ENCODE results near the gene RPS5.

Gene RPS5

DNA sequence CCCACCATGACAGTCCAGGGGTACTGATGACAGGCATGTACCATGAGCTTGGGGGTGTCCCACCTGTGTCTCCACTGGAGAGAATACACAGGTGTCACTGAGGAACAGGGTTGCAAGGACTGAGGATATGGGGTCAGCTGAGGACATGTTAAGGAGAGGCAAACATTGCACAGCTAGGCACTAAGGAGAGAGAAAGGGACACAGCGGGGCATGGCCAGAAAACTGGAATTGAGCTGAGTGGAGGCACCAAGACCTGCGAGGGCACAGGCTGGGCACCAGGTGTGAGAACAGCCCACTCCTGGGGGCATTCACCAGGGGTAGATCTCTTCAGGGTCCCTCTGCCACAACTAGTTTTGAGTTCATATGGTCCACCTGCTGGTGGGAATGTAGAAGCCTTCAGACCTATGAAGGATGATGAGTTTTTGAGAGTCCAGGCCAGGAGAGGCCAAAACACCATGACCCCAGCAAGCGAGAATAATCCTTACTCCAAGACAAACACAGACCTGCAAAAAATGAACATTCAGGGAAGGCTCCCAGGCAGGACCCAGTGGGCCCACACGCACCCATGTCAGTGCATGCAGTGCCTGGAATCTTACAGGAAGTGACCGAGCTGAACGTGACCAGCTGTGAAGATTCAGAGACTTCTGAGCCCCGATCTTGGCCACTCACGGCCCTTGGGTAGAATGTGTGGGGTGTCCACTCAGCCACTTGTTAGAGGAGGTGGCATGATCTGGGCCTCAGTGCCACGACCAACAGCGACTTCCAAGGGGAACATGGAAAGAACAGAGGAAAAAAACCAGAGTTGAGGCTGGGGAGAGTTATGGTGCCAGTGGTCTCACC, 20.0 kb downstream of the RPS5 start:
- Histone ChIP-seq H3K27me3 (ENCODE audit: insufficient read depth, low read length) (no peaks in the 10 kb centered on the region), H3K9ac (ENCODE audit: low read length) (peak overlapping the region; percentile 87), H3F3A (ENCODE audit: insufficient read depth, low read length) (0 out of 2 replicates have a peak, but pooled peaks cover 5% of the 10 kb centered on the region)

DNA sequence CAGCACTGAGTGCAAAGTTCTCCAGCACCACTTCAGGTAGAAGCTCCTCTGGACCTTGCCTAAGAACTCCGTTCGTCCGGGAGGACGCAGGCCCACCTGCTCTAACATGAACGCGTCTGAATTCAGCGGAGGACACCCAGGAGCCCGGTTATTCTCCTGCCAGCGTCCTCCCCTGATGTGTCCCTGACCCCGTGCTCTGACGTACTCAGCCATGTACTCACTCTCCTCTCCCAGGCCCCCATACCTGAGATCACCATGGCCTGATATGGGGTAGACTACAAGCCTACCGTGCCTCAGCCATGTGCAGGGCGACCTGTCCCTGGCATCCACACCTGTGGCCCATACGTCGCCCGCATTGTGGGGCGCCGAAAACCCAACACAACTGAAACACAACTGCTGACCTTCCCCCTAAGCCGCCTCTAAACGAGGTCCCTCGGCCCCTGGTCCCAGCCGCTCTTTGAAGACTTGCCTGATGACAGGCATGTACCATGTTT, 20.6 kb downstream of the RPS5 start:
- Histone ChIP-seq H3K4me3 (ENCODE audit: low read depth, low read length, poor library complexity, severe bottlenecking) (peak overlapping the region; percentile 90), H3K4me2 (ENCODE audit: low read length) (peak overlapping the region; percentile 98), H3K27ac (ENCODE audit: low read depth, low read length, poor library complexity, severe bottlenecking) (peak overlapping the region; percentile 44), H3K27me3 (ENCODE audit: insufficient read depth, low read length) (no peaks in the 10 kb centered on the region), H3K79me2 (ENCODE audit: insufficient read depth, low read length) (no peaks in the 10 kb centered on the region), H4K20me1 (ENCODE audit: insufficient read depth, low read length) (no peaks in the 10 kb centered on the region), H3K9me3 (ENCODE audit: low read length) (no peaks in the 10 kb centered on the region), H3K36me3 (ENCODE audit: insufficient read depth, low read length) (no peaks in the 10 kb centered on the region), H3K9me2 (ENCODE audit: low read depth, low read length) (no peaks in the 10 kb centered on the region), H3K9ac (ENCODE audit: low read length) (peak overlapping the region; percentile 87), H2AFZ (ENCODE audit: low read length) (no peak overlapping the region), H3K4me1 (ENCODE audit: insufficient read depth, low read length, severe bottlenecking) (peaks cover 23% of the 10 kb centered on the region), H3F3A (ENCODE audit: insufficient read depth, low read length) (0 out of 2 replicates have a peak, but pooled peaks cover 5% of the 10 kb centered on the region)
- no peak for TF ChIP-seq CTCF (IDR thresholded peaks at IDR 0.05; ENCODE audit: low read length)
- TF ChIP-seq EZH2 (IDR thresholded peaks at IDR 0.05; ENCODE audit: borderline replicate concordance, low read length), result no peak

More for the DNA sequence above, 20.0 kb downstream of the RPS5 start:
- H3K27ac ChIP-seq (ENCODE audit: low read depth, low read length, poor library complexity, severe bottlenecking), result no peak overlapping the region
- H3K4me1 ChIP-seq (ENCODE audit: insufficient read depth, low read length, severe bottlenecking), result peaks cover 27% of the 10 kb centered on the region
- no peaks in the 10 kb centered on the region for H3K79me2 ChIP-seq (ENCODE audit: insufficient read depth, low read length)
- TF ChIP-seq EZH2 (IDR thresholded peaks at IDR 0.05; ENCODE audit: borderline replicate concordance, low read length), result no peak
- no peak for TF ChIP-seq CTCF (IDR thresholded peaks at IDR 0.05; ENCODE audit: low read length)
- peak overlapping the region; percentile 90 for H3K4me3 ChIP-seq (ENCODE audit: low read depth, low read length, poor library complexity, severe bottlenecking)
- H3K36me3 ChIP-seq (ENCODE audit: insufficient read depth, low read length), result no peaks in the 10 kb centered on the region
- no peaks in the 10 kb centered on the region for H4K20me1 ChIP-seq (ENCODE audit: insufficient read depth, low read length)
- no peaks in the 10 kb centered on the region for H3K9me2 ChIP-seq (ENCODE audit: low read depth, low read length)
- no peaks in the 10 kb centered on the region for H3K9me3 ChIP-seq (ENCODE audit: low read length)
- peak overlapping the region; percentile 98 for H3K4me2 ChIP-seq (ENCODE audit: low read length)
- no peak overlapping the region for H2AFZ ChIP-seq (ENCODE audit: low read length)

DNA sequence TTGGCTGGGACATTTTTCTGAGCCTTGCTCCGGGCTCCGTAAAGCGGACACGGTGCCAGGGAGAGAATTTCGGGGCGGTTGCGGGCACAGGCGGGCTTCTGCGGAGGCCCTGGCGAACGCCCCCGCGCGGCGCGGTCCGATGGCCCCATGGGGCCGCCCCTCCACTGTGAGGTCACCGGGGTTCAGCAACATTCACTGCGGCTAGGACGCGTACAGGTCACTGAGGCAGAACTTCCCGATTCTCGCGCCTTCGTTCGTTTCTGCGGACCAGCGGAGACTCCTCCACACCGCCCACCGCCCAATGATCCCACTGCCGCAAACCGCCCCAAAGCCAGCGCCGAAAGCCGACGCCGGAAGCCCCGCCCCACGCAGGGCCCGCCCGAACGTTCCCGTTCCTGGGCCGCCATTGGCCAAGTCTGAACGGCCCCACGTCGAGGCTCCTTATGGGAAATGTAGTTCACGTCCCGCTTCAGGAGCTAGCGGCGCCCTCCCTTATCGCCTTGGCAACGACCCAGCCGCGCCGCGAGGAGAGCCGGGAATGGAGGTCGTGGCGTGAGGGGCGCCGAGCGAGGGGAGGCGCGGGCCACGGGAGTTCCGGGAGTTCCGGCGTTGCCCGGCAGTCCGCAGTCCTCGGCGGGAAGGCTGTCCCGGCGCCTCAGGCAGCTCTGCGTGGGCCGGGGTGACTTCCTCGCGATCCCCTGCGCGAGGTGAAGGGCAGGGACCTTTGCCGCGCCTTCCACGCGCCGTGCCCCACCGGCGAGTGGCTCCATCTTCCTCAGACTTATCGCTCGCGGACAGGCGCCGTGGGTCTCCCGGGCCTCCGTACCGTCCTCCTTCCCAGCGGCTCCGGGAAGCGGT, 21.3 kb downstream of the RPS5 start, which contains the start of gene ZNF584:
ZNF584 (plus strand) TSS at position 498 of the 858 bp plus-strand sequence. CDS start 499 bp downstream, outside the sequence.
- Histone ChIP-seq H4K20me1 (ENCODE audit: insufficient read depth, low read length) (no peaks in the 10 kb centered on the region), H3K27ac (ENCODE audit: low read depth, low read length, poor library complexity, severe bottlenecking) (peak within 1 kb of the TSS; percentile 44)

More for the DNA sequence above, 21.3 kb downstream of the RPS5 start, which contains the start of gene ZNF584:
- no peaks in the 10 kb centered on the region for H3K79me2 ChIP-seq (ENCODE audit: insufficient read depth, low read length)
- H3K36me3 ChIP-seq (ENCODE audit: insufficient read depth, low read length), result no peaks in the 10 kb centered on the region
- TF ChIP-seq CTCF (IDR thresholded peaks at IDR 0.05; ENCODE audit: low read length), result peak; percentile 36
- no peak for TF ChIP-seq EZH2 (IDR thresholded peaks at IDR 0.05; ENCODE audit: borderline replicate concordance, low read length)
- H3K4me2 ChIP-seq (ENCODE audit: low read length), result peak within 1 kb of the TSS; percentile 98
- H3K4me3 ChIP-seq (ENCODE audit: low read depth, low read length, poor library complexity, severe bottlenecking), result peak within 1 kb of the TSS; percentile 90
- H2AFZ ChIP-seq (ENCODE audit: low read length), result no peak within 1 kb of the TSS
- no peaks in the 10 kb centered on the region for H3K9me3 ChIP-seq (ENCODE audit: low read length)
- no peaks in the 10 kb centered on the region for H3K9me2 ChIP-seq (ENCODE audit: low read depth, low read length)
- no peaks in the 10 kb centered on the region for H3K27me3 ChIP-seq (ENCODE audit: insufficient read depth, low read length)
- H3K9ac ChIP-seq (ENCODE audit: low read length), result peak within 1 kb of the TSS; percentile 87
- no peaks in the 10 kb centered on the region for H3F3A ChIP-seq (ENCODE audit: insufficient read depth, low read length)
- peaks cover 23% of the 10 kb centered on the region for H3K4me1 ChIP-seq (ENCODE audit: insufficient read depth, low read length, severe bottlenecking)
